Upper lobe of left lung (tissue), 4 donors: Measurements from ENCODE around the gene PADI1.

Source experiments
- CTCF ChIP-seq, 6 experiments: fragments of 450-650 bp in 4 of 6; fragments of 200-600 bp in 2 of 6; sonication (generic) in 2 of 6; IDR thresholded peaks; one replicate each; pipeline ENCODE4 v1.5.1; 2016 to 2019; ENCODE audit warnings: antibody characterized with exemption in 6 of 6
- EP300 ChIP-seq, 4 donors: sonication (generic); formaldehyde crosslinking; IDR thresholded peaks; one replicate each; pipeline ENCODE4 v1.5.1; 2017; ENCODE audit warnings: antibody characterized with exemption in 4 of 4, control low read depth in 2 of 4
- POLR2A ChIP-seq, 4 donors: fragments of 450-650 bp; IDR thresholded peaks; one replicate each; pipeline ENCODE4 v1.5.1; 2016 to 2017; ENCODE audit warnings: antibody characterized with exemption in 4 of 4, mild to moderate bottlenecking in 2 of 4
- POLR2AphosphoS5 ChIP-seq, 2 donors: sonication (generic); formaldehyde crosslinking; IDR thresholded peaks; one replicate each; pipeline ENCODE4 v1.5.1; 2017; ENCODE audit warnings: antibody characterized with exemption in 2 of 2

DNA sequence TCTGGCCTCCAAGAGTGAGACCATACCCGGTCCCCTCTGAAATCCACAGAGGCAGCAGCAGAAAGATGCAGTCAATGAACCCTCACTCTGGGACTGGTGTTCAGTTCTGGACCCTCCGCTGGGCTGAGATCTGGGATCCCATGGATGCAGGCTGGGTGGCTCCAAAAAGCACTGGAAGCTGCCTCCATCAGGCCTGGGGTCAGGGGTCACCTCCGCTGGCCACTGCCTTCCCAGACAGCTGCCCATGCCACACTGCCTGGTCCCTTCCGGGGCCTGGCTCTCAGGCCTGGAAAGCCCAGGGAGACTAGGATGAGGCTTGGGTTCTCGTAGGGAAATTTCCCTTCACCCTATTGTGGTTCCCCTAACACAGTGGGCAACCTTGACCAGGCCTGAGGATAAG lies 81.7 kb downstream of the PADI1 start:
- no peak for TF ChIP-seq CTCF (IDR thresholded peaks at IDR 0.05)
- TF ChIP-seq POLR2AphosphoS5 (IDR thresholded peaks at IDR 0.05): no peak
- TF ChIP-seq POLR2A (IDR thresholded peaks at IDR 0.05): no peak
- no peak for TF ChIP-seq EP300 (IDR thresholded peaks at IDR 0.05)
